GM18505 (cell line): ENCODE results near the gene ACAP2.

Experiments
- ATAC-seq: cut with Tn5 transposase; IDR thresholded peaks from one replicate; pipeline ENCODE4 v1.9.1; 2021; ENCODE audit not compliant: unreplicated experiment
- POLR2A ChIP-seq: IDR thresholded peaks from 4 replicates; pipeline ENCODE4 v1.6.1; 2011; ENCODE audit warnings: borderline replicate concordance; ENCODE audit not compliant: insufficient read depth, insufficient read length; ENCODE audit errors: extremely low read depth

The ACAP2 gene

GRCh38 chr3:195451373-195452015 is 8.7 kb upstream of the ACAP2 start:
- no peak for ATAC-seq
- TF ChIP-seq POLR2A, result no peak

- no peak for ATAC-seq
- no peak for TF ChIP-seq POLR2A
Observed at GRCh38 chr3:195450731-195451229, 8.0 kb upstream of the ACAP2 start.

GRCh38 chr3:195448205-195448875 is 5.5 kb upstream of the ACAP2 start:
- TF ChIP-seq POLR2A, result no peak
- ATAC-seq, result no peak

- no peak for ATAC-seq
- no peak for TF ChIP-seq POLR2A
Observed at GRCh38 chr3:195447201-195447600, 4.4 kb upstream of the ACAP2 start.

GRCh38 chr3:195446359-195446758 is 3.5 kb upstream of the ACAP2 start:
- TF ChIP-seq POLR2A, result no peak
- no peak for ATAC-seq

GRCh38 chr3:195445885-195446284 is 3.1 kb upstream of the ACAP2 start:
- ATAC-seq, result no peak
- TF ChIP-seq POLR2A, result no peak

GRCh38 chr3:195443391-195443989 is 670 bp upstream of the ACAP2 start:
- no peak for ATAC-seq
- no peak for TF ChIP-seq POLR2A

GRCh38 chr3:195441992-195442572 is 738 bp downstream of the ACAP2 start:
- peak; percentile 17 for ATAC-seq
- peak; percentile 41 for TF ChIP-seq POLR2A

GRCh38 chr3:195441476-195441991 is 1.3 kb downstream of the ACAP2 start:
- no peak for ATAC-seq
- no peak for TF ChIP-seq POLR2A

- no peak for ATAC-seq
- TF ChIP-seq POLR2A, result no peak
Observed at GRCh38 chr3:195441051-195441450, 1.8 kb downstream of the ACAP2 start.

- ATAC-seq, result no peak
- TF ChIP-seq POLR2A, result no peak
Observed at GRCh38 chr3:195440379-195440778, 2.4 kb downstream of the ACAP2 start.

GRCh38 chr3:195438371-195438770 is 4.4 kb downstream of the ACAP2 start:
- TF ChIP-seq POLR2A, result no peak
- no peak for ATAC-seq

- ATAC-seq, result no peak
- TF ChIP-seq POLR2A, result no peak
Observed at GRCh38 chr3:195425849-195426248, 17.0 kb downstream of the ACAP2 start.
